T-cell (primary cell): Measurements from ENCODE around the gene ARHGEF5. TPM values are rescaled to one million over a fixed set of nuclear protein-coding genes. Genes with fewer than 3 reads are reported as not detected.

ENCODE experiments used
- ATAC-seq, 4 experiments: fragments of 200-7000 bp in 3 of 4; fragments of 150-1000 bp in 1 of 4; cut with Tn5 transposase; replicated peaks in 1 of 4; 1 replicate in 3 of 4; 2 replicates in 1 of 4; pipeline ENCODE4 v1.10.0; 2021; ENCODE audit warnings: moderate library complexity in 3 of 4, mild to moderate bottlenecking in 2 of 4, moderate number of reproducible peaks in 1 of 4
- CTCF ChIA-PET, 2 donors: fragments of 300-600 bp; sonication (Branson Sonifier 250); formaldehyde crosslinking; loops; one replicate each; lab custom pipeline; 2022; ENCODE audit warnings: antibody characterized with exemption in 2 of 2; lab: Charles Lee
- POLR2A ChIA-PET, 2 donors: fragments of 300-600 bp; sonication (Branson Sonifier 250); formaldehyde crosslinking; loops; one replicate each; lab custom pipeline; 2022; ENCODE audit warnings: antibody characterized with exemption in 2 of 2; lab: Charles Lee
- DNase-seq, 35 experiments: peaks; one replicate each; pipeline versions ENCODE4 v3.0.0 to v3.0.0-alpha.2; 2013 to 2023
- H3K27ac ChIP-seq: one replicate; pipeline ENCODE4 v1.5.1; 2013; ENCODE audit warnings: low read length
- H3K27me3 ChIP-seq, 2 experiments: replicated peaks in 1 of 2; 1 replicate in 1 of 2; 2 replicates in 1 of 2; pipeline versions ENCODE4 v1.6.1 to v1.7.0; 2013; ENCODE audit warnings: low read length in 1 of 2, mixed read lengths in 1 of 2; ENCODE audit not compliant: control insufficient read depth in 2 of 2, insufficient read depth in 2 of 2; ENCODE audit errors: extremely low read depth in 1 of 2
- H3K36me3 ChIP-seq, 2 donors: 1 replicate in 1 of 2; 2 replicates in 1 of 2; pipeline versions ENCODE4 v1.6.1 to v1.7.0; 2013; ENCODE audit warnings: low read length in 1 of 2; ENCODE audit not compliant: control insufficient read depth in 2 of 2, insufficient read depth in 1 of 2; ENCODE audit errors: extremely low read depth in 1 of 2
- H3K4me1 ChIP-seq, 2 experiments: 1 replicate in 1 of 2; 2 replicates in 1 of 2; pipeline versions ENCODE4 v1.6.1 to v1.7.0; 2013; ENCODE audit warnings: low read length in 2 of 2, mixed read lengths in 1 of 2; ENCODE audit not compliant: insufficient read depth in 2 of 2, control insufficient read depth in 1 of 2; ENCODE audit errors: extremely low read depth in 1 of 2
- H3K4me3 ChIP-seq, 2 donors: 1 replicate in 1 of 2; 2 replicates in 1 of 2; pipeline versions ENCODE4 v1.5.1 to v1.7.0; 2013; ENCODE audit warnings: mild to moderate bottlenecking in 2 of 2, low read length in 1 of 2, moderate library complexity in 1 of 2; ENCODE audit not compliant: control insufficient read depth in 1 of 2; ENCODE audit errors: extremely low read depth in 1 of 2
- H3K9me3 ChIP-seq: 2 replicates; pipeline ENCODE4 v1.7.0; 2013
- H3K27ac Mint-ChIP-seq, 2 donors: one replicate each; pipeline ENCODE4 v1.8.0; 2020 to 2021; ENCODE audit warnings: mild to moderate bottlenecking in 2 of 2, mixed read lengths in 2 of 2
- H3K27me3 Mint-ChIP-seq, 2 donors: one replicate each; pipeline ENCODE4 v1.8.0; 2021 to 2022; ENCODE audit warnings: mixed read lengths in 2 of 2
- H3K36me3 Mint-ChIP-seq: one replicate; pipeline ENCODE4 v1.8.0; 2021; ENCODE audit warnings: mixed read lengths
- H3K4me1 Mint-ChIP-seq, 3 donors: one replicate each; pipeline ENCODE4 v1.8.0; 2020 to 2022; ENCODE audit warnings: mixed read lengths in 3 of 3, mild to moderate bottlenecking in 1 of 3
- H3K4me3 Mint-ChIP-seq, 3 donors: one replicate each; pipeline ENCODE4 v1.8.0; 2020 to 2022; ENCODE audit warnings: mild to moderate bottlenecking in 3 of 3, mixed read lengths in 3 of 3, moderate library complexity in 3 of 3
- H3K9me3 Mint-ChIP-seq, 3 donors: one replicate each; pipeline ENCODE4 v1.8.0; 2020 to 2022; ENCODE audit warnings: mixed read lengths in 3 of 3
- WGBS: methylation state at CpG from one replicate; pipeline ENCODE4 v1.1.5; 2013; ENCODE audit warnings: missing lambda C conversion rate; ENCODE audit not compliant: insufficient coverage; 5-methylcytosine and 5-hydroxymethylcytosine counted together
- total RNA-seq, 35 experiments: library from RNA in 6 of 35; stranded (reverse) in 6 of 35; fragments of 120-200 nt in 1 of 35; gene quantifications; one replicate each; pipeline versions ENCODE4 v1.2.1 to v1.2.4 and lab custom pipeline; 2013 to 2026

Gene ARHGEF5
- total RNA-seq, 5 donors from 2014 or later (not counting 1 experiment from before 2014, with no cell fraction given) = 4.9 to 8.4 (median 5.9) TPM

DNA sequence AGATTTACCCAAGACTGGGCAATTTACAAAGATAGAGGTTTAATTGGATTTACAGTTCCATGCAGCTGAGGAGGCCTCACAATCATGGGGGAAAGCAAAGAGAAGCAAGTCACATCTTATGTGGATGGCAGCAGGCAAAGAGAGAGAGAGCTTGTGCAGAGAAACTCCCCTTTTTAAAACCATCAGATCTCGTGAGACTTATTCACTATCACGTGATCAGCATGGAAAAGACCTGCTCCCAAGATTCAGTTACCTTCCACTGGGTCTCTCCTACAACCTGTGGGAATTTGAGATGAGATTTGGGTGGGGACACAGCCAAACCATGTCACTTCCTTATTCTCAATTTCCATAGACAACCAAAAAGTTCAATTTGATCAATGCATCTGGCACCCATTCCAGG, 73.2 kb downstream of the ARHGEF5 start:
- Histone ChIP-seq H3K27me3 (peaks cover 0 to 3% of the 10 kb centered on the region in 2 experiments), H3K27ac (no peak overlapping the region), H3K4me3 (no peak overlapping the region), H3K4me1 (no peaks in the 10 kb centered on the region), H3K9me3 (no peaks in the 10 kb centered on the region), H3K36me3 (no peaks in the 10 kb centered on the region)
- DNase-seq (no peak), ATAC-seq (no peak)
- no peak overlapping the region for H3K27ac Mint-ChIP-seq
- H3K9me3 Mint-ChIP-seq = peaks cover 16 to 30% (median 24%) of the 10 kb centered on the region in 3 donors
- peaks cover 0 to 3% of the 10 kb centered on the region in 2 donors for H3K27me3 Mint-ChIP-seq
- no peak overlapping the region for H3K4me3 Mint-ChIP-seq
- no peaks in the 10 kb centered on the region for H3K4me1 Mint-ChIP-seq
- ChIA-PET CTCF (no interaction called here), POLR2A (no interaction called here)
- H3K36me3 Mint-ChIP-seq = no peaks in the 10 kb centered on the region
- whole genome bisulfite sequencing = no CpG with 5 or more reads among the region's 2 CpGs

Other genes with a start within 250 kb of the ARHGEF5 start
- not detected for gene OR2A2, start 245.8 kb upstream of the ARHGEF5 start, total RNA-seq
- gene OR2A14, start 232.2 kb upstream of the ARHGEF5 start, total RNA-seq = not detected
- gene CTAGE4, start 171.9 kb upstream of the ARHGEF5 start, total RNA-seq = 1 to 10 TPM in 3 of 5 donors, under 1 TPM in 2; 0.41 to 2.2 (median 1.0) TPM
- gene ARHGEF35, start 159.6 kb upstream of the ARHGEF5 start, total RNA-seq = 1 to 10 TPM in 4 of 5 donors, under 1 TPM in 1; 0.98 to 2.5 (median 1.7) TPM
- gene OR2A42, start 115.8 kb upstream of the ARHGEF5 start, total RNA-seq = under 1 TPM in 2 of 5 donors, not detected in 3; 0.09 to 0.13 TPM
- gene OR2A7, start 90.6 kb upstream of the ARHGEF5 start, total RNA-seq = 1 to 10 TPM; 1.5 to 5.6 (median 2.5) TPM
- 1 to 10 TPM in 1 of 5 donors, under 1 TPM in 1, not detected in 3; 0.66 to 1.2 TPM for gene CTAGE8, start 86.1 kb upstream of the ARHGEF5 start, total RNA-seq
- gene OR2A1, start 43.0 kb upstream of the ARHGEF5 start, total RNA-seq = not detected
- gene NOBOX, start 48.3 kb downstream of the ARHGEF5 start, total RNA-seq = not detected